ENCODE data around the gene PAPOLA. TPM values are rescaled to one million over a fixed set of nuclear protein-coding genes. Genes with fewer than 3 reads are reported as not detected.

The PAPOLA gene
- total RNA-seq, 2 donors from 2014 or later: 159 to 164 TPM

DNA sequence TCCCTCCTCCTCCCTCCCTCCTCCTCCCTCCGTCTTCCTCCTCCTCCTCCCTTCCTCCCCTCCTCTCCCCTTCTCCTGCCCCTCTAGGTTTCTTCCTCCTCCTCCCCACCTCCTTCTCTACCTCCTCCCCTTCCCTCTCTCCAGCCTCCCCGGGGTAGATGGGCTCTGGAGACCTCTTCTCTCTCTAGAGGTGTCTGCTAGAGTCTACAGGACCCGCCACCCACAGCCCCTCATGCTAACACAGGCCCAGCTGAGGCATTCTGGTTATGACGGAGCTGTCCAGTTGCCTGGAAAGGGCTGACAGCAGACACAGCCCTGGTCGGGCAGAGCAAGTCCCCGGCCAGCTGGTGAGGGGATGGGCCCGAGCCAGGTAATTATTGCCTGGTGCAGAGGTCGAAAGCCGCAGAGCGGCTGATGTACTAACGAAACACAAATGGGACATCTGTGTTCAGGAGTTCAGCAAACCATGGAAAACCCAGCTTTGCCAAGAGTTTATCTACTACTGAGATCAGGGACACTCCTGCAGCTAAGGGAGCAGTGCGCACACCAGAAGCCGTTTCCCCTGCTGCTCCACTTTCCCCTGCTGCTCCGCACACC lies 96.2 kb downstream of the PAPOLA start:
- intact Hi-C loops (cut with DNase I, micrococcal nuclease): no loop called here
- ATAC-seq (peak; percentile 43), DNase-seq (peak in 1 of 2 donors; percentile 14)

DNA sequence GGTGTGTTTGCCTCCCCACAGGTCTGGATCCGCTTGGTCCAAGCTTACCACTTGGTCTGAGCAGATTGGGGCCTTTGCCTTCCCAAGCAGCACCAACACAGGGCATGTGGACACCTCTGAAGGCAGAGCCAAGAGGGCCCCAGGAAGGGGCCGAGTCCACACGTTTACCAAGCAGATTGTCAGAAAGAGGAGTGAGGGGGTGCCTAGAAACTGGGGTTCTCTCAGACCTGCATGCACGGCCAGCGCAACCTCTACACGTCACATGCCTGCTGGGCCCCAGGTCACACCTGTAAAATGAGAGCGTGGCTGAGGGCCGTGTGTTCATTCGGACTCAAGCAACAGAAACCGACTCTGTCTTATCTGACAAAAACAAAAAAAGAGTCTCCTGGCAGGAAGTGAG lies 96.9 kb downstream of the PAPOLA start:
- intact Hi-C loops (cut with DNase I, micrococcal nuclease): no loop called here
- ATAC-seq (no peak), DNase-seq (no peak)

DNA sequence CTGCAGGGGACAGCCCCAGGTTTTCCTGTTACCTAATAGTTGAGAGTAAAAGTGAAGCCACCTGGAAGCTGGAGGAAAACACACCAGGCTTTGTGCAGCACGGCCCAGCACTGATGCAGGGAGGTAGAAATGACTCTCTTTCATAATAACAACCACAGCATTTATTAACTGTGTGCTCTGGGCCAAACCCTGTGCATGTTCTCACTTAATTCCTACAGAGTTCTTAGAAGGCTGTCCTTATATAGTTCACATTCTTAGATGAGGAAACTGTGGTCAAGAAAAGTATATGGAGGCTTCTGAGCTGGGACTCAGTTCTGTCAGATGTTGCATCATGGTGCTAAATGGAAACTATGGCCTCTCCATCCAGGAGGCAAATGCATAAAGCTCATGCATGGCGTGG lies 100.0 kb downstream of the PAPOLA start:
- no peak for ATAC-seq
- DNase-seq: no peak
- intact Hi-C loops (cut with DNase I, micrococcal nuclease): no loop called here

DNA sequence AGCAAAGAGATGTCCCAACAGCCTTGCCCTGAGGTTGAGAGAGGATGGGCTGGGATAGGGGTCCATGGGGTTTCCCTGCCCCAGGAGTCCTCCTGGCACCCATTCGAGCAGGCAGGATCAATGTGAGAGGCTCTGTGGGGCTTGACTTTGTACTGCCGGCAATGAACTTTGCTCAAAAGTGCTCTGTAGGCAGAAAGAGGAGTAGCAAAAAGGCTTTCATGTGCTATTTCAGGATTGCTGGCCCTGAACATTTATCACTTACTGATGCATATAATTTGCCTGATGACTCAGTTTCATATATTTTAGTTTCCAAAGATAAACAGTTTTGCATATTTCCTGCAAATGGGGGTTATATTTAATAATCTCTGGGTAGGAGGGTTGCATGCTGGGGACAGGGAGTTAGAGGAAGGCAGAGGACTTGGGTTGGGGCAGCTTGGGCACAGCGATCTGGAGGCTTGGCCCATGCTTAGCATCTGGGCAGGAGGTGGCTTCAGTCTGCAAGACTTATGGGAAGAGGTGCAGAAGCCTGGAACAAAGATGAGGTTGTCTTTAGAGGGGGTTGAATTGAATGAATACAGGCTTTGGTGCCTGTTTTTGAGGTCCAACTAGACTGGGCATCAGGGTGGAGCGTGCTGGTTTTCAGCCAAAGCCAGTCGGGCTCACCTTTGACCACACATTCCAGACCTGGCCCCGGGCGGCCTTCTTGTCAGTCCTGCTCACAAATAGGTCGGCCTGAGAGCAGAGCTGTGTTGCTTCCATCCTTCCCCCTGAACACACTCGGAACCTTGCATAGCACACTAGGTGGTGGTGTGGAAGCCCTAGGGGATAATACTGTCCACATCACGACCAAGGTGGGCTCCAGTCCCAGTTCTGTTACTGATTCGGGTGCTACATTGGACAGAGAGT lies 101.4 kb downstream of the PAPOLA start:
- DNase-seq (no peak), ATAC-seq (no peak)
- intact Hi-C loops (cut with DNase I, micrococcal nuclease): no loop called here

DNA sequence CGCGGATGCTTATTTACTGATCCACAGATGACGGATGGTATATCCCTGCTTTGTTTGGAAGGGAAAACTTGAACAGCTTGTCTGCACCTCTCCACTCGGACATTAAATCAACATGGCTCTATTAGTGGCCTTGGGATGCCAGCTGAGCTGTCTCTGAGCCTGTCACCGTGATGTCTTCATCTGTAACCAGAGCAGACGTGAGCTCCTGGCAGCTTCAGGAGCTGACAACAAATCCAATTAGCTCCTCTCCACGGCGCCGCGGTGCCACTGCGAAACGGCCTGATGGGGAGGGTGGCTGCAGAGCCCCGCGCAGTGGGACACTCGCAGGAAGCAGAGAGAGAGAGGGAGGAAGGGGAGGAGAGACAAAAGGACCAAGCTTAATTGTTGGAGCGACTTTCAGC lies 112.3 kb downstream of the PAPOLA start:
- intact Hi-C loops (cut with DNase I, micrococcal nuclease): no loop called here
- ATAC-seq (no peak), DNase-seq (no peak)

DNA sequence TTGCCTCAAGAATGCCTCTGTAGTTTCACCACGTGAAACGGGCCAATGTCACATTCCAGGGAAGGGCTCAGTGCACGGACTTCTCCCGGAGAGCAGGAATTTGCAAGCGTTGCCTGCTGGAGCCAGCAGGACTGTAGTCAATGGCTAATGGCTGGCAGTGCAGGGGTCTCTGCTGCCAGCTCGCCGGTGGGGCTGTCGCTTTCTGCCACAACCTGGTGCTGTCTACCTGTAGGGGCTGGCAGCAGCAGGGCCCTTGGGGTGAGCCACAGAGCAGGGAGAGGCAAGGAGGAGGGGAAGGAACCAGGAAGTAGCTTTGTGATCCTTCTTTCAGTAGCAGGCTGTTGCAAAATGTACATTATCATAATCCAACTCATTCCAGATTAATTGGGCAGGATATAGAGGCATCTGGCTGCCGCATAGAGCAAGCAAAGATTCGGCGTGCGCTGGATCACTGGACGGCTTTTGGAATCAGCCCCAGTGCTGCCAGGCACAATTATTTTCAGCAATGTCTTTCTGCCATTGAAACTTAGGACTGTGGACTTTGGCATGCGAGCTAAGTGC lies 114.1 kb downstream of the PAPOLA start:
- no peak for ATAC-seq
- intact Hi-C loops (cut with DNase I, micrococcal nuclease): no loop called here
- DNase-seq: no peak

Other genes starting within 250 kb of the PAPOLA start
- gene BDKRB1, start 246.2 kb upstream of the PAPOLA start, total RNA-seq: 1 to 10 TPM; 5.2 to 6.6 TPM
- 10 to 100 TPM; 17.9 to 19.5 TPM for gene ATG2B, start 139.0 kb upstream of the PAPOLA start, total RNA-seq
- 100 to 1,000 TPM; 144 to 180 TPM for gene GSKIP, start 138.9 kb upstream of the PAPOLA start, total RNA-seq
- gene AK7, start 110.3 kb upstream of the PAPOLA start, total RNA-seq: 1 to 10 TPM; 4.7 to 5.8 TPM

Data from left colon (tissue), 2 donors.